AML-193 (cell line): Measurements from ENCODE around the gene NXPH1.
"Not testable (repeated sequence)": the region's sequence is repeated elsewhere in the genome, so short reads cannot be mapped to it uniquely, and the experiment has no call there.

Source experiments
- DNase-seq, 2 experiments: peaks; one replicate each; lab custom pipeline; 2025; lab: John Stamatoyannopoulos, UW

NXPH1 gene

GRCh38 chr7:8719102-8719501, 285.7 kb downstream of the NXPH1 start:
- DNase-seq, result no peak

- peak; percentile 18 to 42 for DNase-seq
Measured at GRCh38 chr7:8724080-8724718, 290.8 kb downstream of the NXPH1 start.

- DNase-seq, result not testable (repeated sequence)
Measured at GRCh38 chr7:8731756-8732155, 298.3 kb downstream of the NXPH1 start.

GRCh38 chr7:8739837-8740236, 306.4 kb downstream of the NXPH1 start:
- no peak for DNase-seq

GRCh38 chr7:8742837-8743236, 309.4 kb downstream of the NXPH1 start:
- DNase-seq, result no peak

GRCh38 chr7:8747338-8747737, 313.9 kb downstream of the NXPH1 start:
- DNase-seq, result no peak

GRCh38 chr7:8751557-8752231, 318.3 kb downstream of the NXPH1 start:
- no peak for DNase-seq

- DNase-seq, result no peak
Measured at GRCh38 chr7:8753355-8753754, 319.9 kb downstream of the NXPH1 start.

GRCh38 chr7:8761731-8762130, 328.3 kb downstream of the NXPH1 start:
- no peak for DNase-seq

GRCh38 chr7:8762803-8763202, 329.4 kb downstream of the NXPH1 start:
- DNase-seq, result no peak

GRCh38 chr7:8765374-8765773, 332.0 kb downstream of the NXPH1 start:
- DNase-seq, result no peak

GRCh38 chr7:8773518-8773917, 340.1 kb downstream of the NXPH1 start:
- DNase-seq, result no peak

- DNase-seq, result no peak
Measured at GRCh38 chr7:8778459-8778858, 345.1 kb downstream of the NXPH1 start.

- no peak for DNase-seq
Measured at GRCh38 chr7:8781166-8781565, 347.8 kb downstream of the NXPH1 start.

- DNase-seq, result no peak
Measured at GRCh38 chr7:8783229-8783628, 349.8 kb downstream of the NXPH1 start.

- no peak for DNase-seq
Measured at GRCh38 chr7:8785081-8785480, 351.7 kb downstream of the NXPH1 start.

- DNase-seq, result no peak
Measured at GRCh38 chr7:8800986-8801385, 367.6 kb downstream of the NXPH1 start.
